KOPT-K1 (cell line): ENCODE results near the gene SGCA.

ENCODE experiments used
- H3K27ac ChIP-seq: fragments of 200-600 bp; sonication (generic); 2 replicates; pipeline ENCODE4 v1.5.1; 2016; ENCODE audit warnings: antibody characterized with exemption, mild to moderate bottlenecking, low read depth, low read length; ENCODE audit not compliant: poor library complexity, severe bottlenecking
- H3K36me3 ChIP-seq: fragments of 200-600 bp; sonication (generic); 2 replicates; pipeline ENCODE4 v1.5.1; 2017; ENCODE audit warnings: antibody characterized with exemption, mild to moderate bottlenecking, low read length, moderate library complexity; ENCODE audit not compliant: insufficient read depth
- H3K9me3 ChIP-seq: fragments of 200-600 bp; sonication (generic); 2 replicates; pipeline ENCODE4 v1.5.1; 2017; ENCODE audit warnings: antibody characterized with exemption, low read length, mild to moderate bottlenecking; ENCODE audit not compliant: insufficient read depth, poor library complexity, severe bottlenecking

The SGCA gene

GRCh38 chr17:50214976-50215760 lies 49.4 kb downstream of the SGCA start:
- Histone ChIP-seq H3K9me3 (no peaks in the 10 kb centered on the region), H3K36me3 (no peaks in the 10 kb centered on the region), H3K27ac (no peak overlapping the region)

- H3K27ac ChIP-seq, result no peak overlapping the region
- H3K9me3 ChIP-seq, result no peaks in the 10 kb centered on the region
- H3K36me3 ChIP-seq, result no peaks in the 10 kb centered on the region
Observed at GRCh38 chr17:50217591-50217990, 51.8 kb downstream of the SGCA start.

GRCh38 chr17:50218071-50218759 lies 52.4 kb downstream of the SGCA start:
- Histone ChIP-seq H3K9me3 (no peaks in the 10 kb centered on the region), H3K27ac (no peak overlapping the region), H3K36me3 (no peaks in the 10 kb centered on the region)

- Histone ChIP-seq H3K9me3 (no peaks in the 10 kb centered on the region), H3K36me3 (no peaks in the 10 kb centered on the region), H3K27ac (no peak overlapping the region)
Observed at GRCh38 chr17:50218771-50219315, 53.0 kb downstream of the SGCA start.

- H3K36me3 ChIP-seq, result no peaks in the 10 kb centered on the region
- peaks cover under 1% of the 10 kb centered on the region for H3K9me3 ChIP-seq
- no peak overlapping the region for H3K27ac ChIP-seq
Observed at GRCh38 chr17:50219342-50219741, 53.5 kb downstream of the SGCA start.

GRCh38 chr17:50219939-50220465 lies 54.2 kb downstream of the SGCA start:
- Histone ChIP-seq H3K27ac (no peak overlapping the region), H3K36me3 (no peaks in the 10 kb centered on the region), H3K9me3 (peaks cover 7% of the 10 kb centered on the region)

- peaks cover 15% of the 10 kb centered on the region for H3K9me3 ChIP-seq
- H3K27ac ChIP-seq, result peak overlapping the region; percentile 30
- H3K36me3 ChIP-seq, result no peaks in the 10 kb centered on the region
Observed at GRCh38 chr17:50220811-50221210, 55.0 kb downstream of the SGCA start.

GRCh38 chr17:50221266-50221863 lies 55.6 kb downstream of the SGCA start:
- no peaks in the 10 kb centered on the region for H3K36me3 ChIP-seq
- peaks cover 18% of the 10 kb centered on the region for H3K9me3 ChIP-seq
- H3K27ac ChIP-seq, result peak overlapping the region; percentile 30

GRCh38 chr17:50221864-50222545 lies 56.2 kb downstream of the SGCA start:
- Histone ChIP-seq H3K9me3 (peaks cover 24% of the 10 kb centered on the region), H3K27ac (peak overlapping the region; percentile 30), H3K36me3 (no peaks in the 10 kb centered on the region)

GRCh38 chr17:50222922-50223321 lies 57.1 kb downstream of the SGCA start:
- Histone ChIP-seq H3K36me3 (no peaks in the 10 kb centered on the region), H3K27ac (no peak overlapping the region), H3K9me3 (peaks cover 27% of the 10 kb centered on the region)
